Measurements from ENCODE around the gene GABRD.

The GABRD gene

GRCh38 chr1:2036287-2036686, 17.1 kb downstream of the GABRD start:
- Histone ChIP-seq H3K4me3 (ENCODE audit: low read depth, low read length) (no peak overlapping the region), H3K36me3 (ENCODE audit: control insufficient read depth, insufficient read depth, low read length) (no peaks in the 10 kb centered on the region), H3K4me1 (ENCODE audit: control insufficient read depth, insufficient read depth, low read length) (no peaks in the 10 kb centered on the region), H3K27me3 (ENCODE audit: control insufficient read depth, insufficient read depth, low read length) (no peaks in the 10 kb centered on the region), H3K9ac (ENCODE audit: low read depth, low read length) (no peak overlapping the region), H3K9me3 (ENCODE audit: control insufficient read depth, insufficient read depth, low read length) (no peaks in the 10 kb centered on the region)

- H3K9me3 ChIP-seq (ENCODE audit: control insufficient read depth, insufficient read depth, low read length) = no peaks in the 10 kb centered on the region
- H3K4me3 ChIP-seq (ENCODE audit: low read depth, low read length) = no peak overlapping the region
- H3K36me3 ChIP-seq (ENCODE audit: control insufficient read depth, insufficient read depth, low read length) = no peaks in the 10 kb centered on the region
- no peak overlapping the region for H3K9ac ChIP-seq (ENCODE audit: low read depth, low read length)
- H3K27me3 ChIP-seq (ENCODE audit: control insufficient read depth, insufficient read depth, low read length) = no peaks in the 10 kb centered on the region
- H3K4me1 ChIP-seq (ENCODE audit: control insufficient read depth, insufficient read depth, low read length) = no peaks in the 10 kb centered on the region
These were observed 18.3 kb downstream of the GABRD start for GRCh38 chr1:2037314-2037979.

- Histone ChIP-seq H3K36me3 (ENCODE audit: control insufficient read depth, insufficient read depth, low read length) (no peaks in the 10 kb centered on the region), H3K9ac (ENCODE audit: low read depth, low read length) (no peak overlapping the region), H3K4me1 (ENCODE audit: control insufficient read depth, insufficient read depth, low read length) (no peaks in the 10 kb centered on the region), H3K27me3 (ENCODE audit: control insufficient read depth, insufficient read depth, low read length) (no peaks in the 10 kb centered on the region), H3K4me3 (ENCODE audit: low read depth, low read length) (no peak overlapping the region), H3K9me3 (ENCODE audit: control insufficient read depth, insufficient read depth, low read length) (no peaks in the 10 kb centered on the region)
These were observed 19.1 kb downstream of the GABRD start for GRCh38 chr1:2038229-2038628.

GRCh38 chr1:2039251-2039650, 20.1 kb downstream of the GABRD start:
- Histone ChIP-seq H3K9me3 (ENCODE audit: control insufficient read depth, insufficient read depth, low read length) (no peaks in the 10 kb centered on the region), H3K27me3 (ENCODE audit: control insufficient read depth, insufficient read depth, low read length) (no peaks in the 10 kb centered on the region), H3K4me3 (ENCODE audit: low read depth, low read length) (no peak overlapping the region), H3K36me3 (ENCODE audit: control insufficient read depth, insufficient read depth, low read length) (no peaks in the 10 kb centered on the region), H3K4me1 (ENCODE audit: control insufficient read depth, insufficient read depth, low read length) (no peaks in the 10 kb centered on the region), H3K9ac (ENCODE audit: low read depth, low read length) (no peak overlapping the region)

GRCh38 chr1:2041305-2041704, 22.2 kb downstream of the GABRD start:
- H3K9ac ChIP-seq (ENCODE audit: low read depth, low read length) = no peak overlapping the region
- H3K27me3 ChIP-seq (ENCODE audit: control insufficient read depth, insufficient read depth, low read length) = no peaks in the 10 kb centered on the region
- no peaks in the 10 kb centered on the region for H3K9me3 ChIP-seq (ENCODE audit: control insufficient read depth, insufficient read depth, low read length)

GRCh38 chr1:2041887-2042286, 22.7 kb downstream of the GABRD start:
- Histone ChIP-seq H3K36me3 (ENCODE audit: control insufficient read depth, insufficient read depth, low read length) (no peaks in the 10 kb centered on the region), H3K27me3 (ENCODE audit: control insufficient read depth, insufficient read depth, low read length) (no peaks in the 10 kb centered on the region), H3K9ac (ENCODE audit: low read depth, low read length) (no peak overlapping the region), H3K9me3 (ENCODE audit: control insufficient read depth, insufficient read depth, low read length) (no peaks in the 10 kb centered on the region), H3K4me3 (ENCODE audit: low read depth, low read length) (no peak overlapping the region), H3K4me1 (ENCODE audit: control insufficient read depth, insufficient read depth, low read length) (no peaks in the 10 kb centered on the region)

More at GRCh38 chr1:2041305-2041704, 22.2 kb downstream of the GABRD start:
- no peaks in the 10 kb centered on the region for H3K4me1 ChIP-seq (ENCODE audit: control insufficient read depth, insufficient read depth, low read length)
- no peaks in the 10 kb centered on the region for H3K36me3 ChIP-seq (ENCODE audit: control insufficient read depth, insufficient read depth, low read length)
- no peak overlapping the region for H3K4me3 ChIP-seq (ENCODE audit: low read depth, low read length)

- Histone ChIP-seq H3K9ac (ENCODE audit: low read depth, low read length) (no peak overlapping the region), H3K9me3 (ENCODE audit: control insufficient read depth, insufficient read depth, low read length) (no peaks in the 10 kb centered on the region), H3K4me3 (ENCODE audit: low read depth, low read length) (no peak overlapping the region), H3K4me1 (ENCODE audit: control insufficient read depth, insufficient read depth, low read length) (peaks cover 3% of the 10 kb centered on the region), H3K27me3 (ENCODE audit: control insufficient read depth, insufficient read depth, low read length) (no peaks in the 10 kb centered on the region), H3K36me3 (ENCODE audit: control insufficient read depth, insufficient read depth, low read length) (no peaks in the 10 kb centered on the region)
These were observed 24.0 kb downstream of the GABRD start for GRCh38 chr1:2042830-2043773.

- peaks cover 3% of the 10 kb centered on the region for H3K4me1 ChIP-seq (ENCODE audit: control insufficient read depth, insufficient read depth, low read length)
- no peaks in the 10 kb centered on the region for H3K27me3 ChIP-seq (ENCODE audit: control insufficient read depth, insufficient read depth, low read length)
- H3K9me3 ChIP-seq (ENCODE audit: control insufficient read depth, insufficient read depth, low read length) = no peaks in the 10 kb centered on the region
- H3K36me3 ChIP-seq (ENCODE audit: control insufficient read depth, insufficient read depth, low read length) = no peaks in the 10 kb centered on the region
- H3K4me3 ChIP-seq (ENCODE audit: low read depth, low read length) = no peak overlapping the region
- no peak overlapping the region for H3K9ac ChIP-seq (ENCODE audit: low read depth, low read length)
These were observed 24.7 kb downstream of the GABRD start for GRCh38 chr1:2043886-2044285.

GRCh38 chr1:2044510-2045319, 25.6 kb downstream of the GABRD start:
- H3K36me3 ChIP-seq (ENCODE audit: control insufficient read depth, insufficient read depth, low read length) = no peaks in the 10 kb centered on the region
- H3K9me3 ChIP-seq (ENCODE audit: control insufficient read depth, insufficient read depth, low read length) = no peaks in the 10 kb centered on the region
- H3K4me1 ChIP-seq (ENCODE audit: control insufficient read depth, insufficient read depth, low read length) = peaks cover 6% of the 10 kb centered on the region
- H3K4me3 ChIP-seq (ENCODE audit: low read depth, low read length) = peak overlapping the region; percentile 18
- no peaks in the 10 kb centered on the region for H3K27me3 ChIP-seq (ENCODE audit: control insufficient read depth, insufficient read depth, low read length)
- no peak overlapping the region for H3K9ac ChIP-seq (ENCODE audit: low read depth, low read length)

- Histone ChIP-seq H3K36me3 (ENCODE audit: control insufficient read depth, insufficient read depth, low read length) (no peaks in the 10 kb centered on the region), H3K4me3 (ENCODE audit: low read depth, low read length) (no peak overlapping the region), H3K27me3 (ENCODE audit: control insufficient read depth, insufficient read depth, low read length) (no peaks in the 10 kb centered on the region), H3K9ac (ENCODE audit: low read depth, low read length) (no peak overlapping the region), H3K9me3 (ENCODE audit: control insufficient read depth, insufficient read depth, low read length) (no peaks in the 10 kb centered on the region), H3K4me1 (ENCODE audit: control insufficient read depth, insufficient read depth, low read length) (peaks cover 6% of the 10 kb centered on the region)
These were observed 26.5 kb downstream of the GABRD start for GRCh38 chr1:2045468-2046173.

All from iPS-15b (cell line).